ENCODE measurements around the gene NWD2.
A peak's percentile ranks its signal among the peaks of the same experiment; 100 is the strongest.

NWD2 gene

GRCh38 chr4:37450911-37451310, 206.4 kb downstream of the NWD2 start (continued):
- TF ChIP-seq POU6F1 (CRISPR knock-in tag; IDR thresholded peaks at IDR 0.05; ENCODE audit: borderline replicate concordance, low read depth) (no peak), TCF4 (CRISPR knock-in tag; IDR thresholded peaks at IDR 0.05; ENCODE audit: borderline replicate concordance) (no peak), OSR1 (CRISPR knock-in tag; IDR thresholded peaks at IDR 0.05) (no peak), ZNF70 (CRISPR knock-in tag; IDR thresholded peaks at IDR 0.05) (no peak), BACH2 (CRISPR knock-in tag; IDR thresholded peaks at IDR 0.05; ENCODE audit: borderline replicate concordance) (no peak), ISL1 (CRISPR knock-in tag; IDR thresholded peaks at IDR 0.05) (no peak)
- TF ChIP-seq, protein P1, sequence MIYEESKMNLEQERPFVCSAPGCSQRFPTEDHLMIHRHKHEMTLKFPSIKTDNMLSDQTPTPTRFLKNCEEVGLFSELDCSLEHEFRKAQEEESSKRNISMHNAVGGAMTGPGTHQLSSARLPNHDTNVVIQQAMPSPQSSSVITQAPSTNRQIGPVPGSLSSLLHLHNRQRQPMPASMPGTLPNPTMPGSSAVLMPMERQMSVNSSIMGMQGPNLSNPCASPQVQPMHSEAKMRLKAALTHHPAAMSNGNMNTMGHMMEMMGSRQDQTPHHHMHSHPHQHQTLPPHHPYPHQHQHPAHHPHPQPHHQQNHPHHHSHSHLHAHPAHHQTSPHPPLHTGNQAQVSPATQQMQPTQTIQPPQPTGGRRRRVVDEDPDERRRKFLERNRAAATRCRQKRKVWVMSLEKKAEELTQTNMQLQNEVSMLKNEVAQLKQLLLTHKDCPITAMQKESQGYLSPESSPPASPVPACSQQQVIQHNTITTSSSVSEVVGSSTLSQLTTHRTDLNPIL (CRISPR knock-in tag; IDR thresholded peaks at IDR 0.05; ENCODE audit: low read depth), result no peak

DNA sequence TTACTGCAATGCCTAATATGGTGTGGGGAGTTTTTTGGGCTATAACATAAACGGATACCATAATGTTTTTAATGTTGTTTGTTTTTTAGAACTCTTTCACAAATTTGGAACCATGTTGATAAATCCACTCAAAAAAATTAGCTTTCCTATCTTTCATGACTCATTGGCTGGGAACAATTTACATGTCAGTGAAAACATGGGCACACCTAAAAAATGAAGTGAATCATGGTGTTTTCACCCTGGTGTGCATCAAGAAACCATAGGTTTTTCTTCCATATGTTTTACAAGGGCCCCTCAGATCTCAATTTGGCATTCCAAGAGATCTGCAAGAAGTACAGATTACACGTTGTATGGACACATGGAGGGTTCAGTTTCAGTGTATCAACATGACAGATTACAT, 207.1 kb downstream of the NWD2 start:
- no peak for ATAC-seq
- TF ChIP-seq BACH2 (CRISPR knock-in tag; IDR thresholded peaks at IDR 0.05; ENCODE audit: borderline replicate concordance), result no peak
- no peak for TF ChIP-seq CSDC2 (CRISPR knock-in tag; IDR thresholded peaks at IDR 0.05)
- no peak for TF ChIP-seq ZFP30 (CRISPR knock-in tag; IDR thresholded peaks at IDR 0.05)
- TF ChIP-seq OSR1 (CRISPR knock-in tag; IDR thresholded peaks at IDR 0.05), result no peak
- TF ChIP-seq ESRRG (CRISPR knock-in tag; IDR thresholded peaks at IDR 0.05), result no peak
- no peak for TF ChIP-seq ZNF70 (CRISPR knock-in tag; IDR thresholded peaks at IDR 0.05)
- TF ChIP-seq ZC3H10 (CRISPR knock-in tag; IDR thresholded peaks at IDR 0.05), result no peak
- no peak for TF ChIP-seq PPARA (CRISPR knock-in tag; IDR thresholded peaks at IDR 0.05; ENCODE audit: borderline replicate concordance)
- TF ChIP-seq, protein P2, sequence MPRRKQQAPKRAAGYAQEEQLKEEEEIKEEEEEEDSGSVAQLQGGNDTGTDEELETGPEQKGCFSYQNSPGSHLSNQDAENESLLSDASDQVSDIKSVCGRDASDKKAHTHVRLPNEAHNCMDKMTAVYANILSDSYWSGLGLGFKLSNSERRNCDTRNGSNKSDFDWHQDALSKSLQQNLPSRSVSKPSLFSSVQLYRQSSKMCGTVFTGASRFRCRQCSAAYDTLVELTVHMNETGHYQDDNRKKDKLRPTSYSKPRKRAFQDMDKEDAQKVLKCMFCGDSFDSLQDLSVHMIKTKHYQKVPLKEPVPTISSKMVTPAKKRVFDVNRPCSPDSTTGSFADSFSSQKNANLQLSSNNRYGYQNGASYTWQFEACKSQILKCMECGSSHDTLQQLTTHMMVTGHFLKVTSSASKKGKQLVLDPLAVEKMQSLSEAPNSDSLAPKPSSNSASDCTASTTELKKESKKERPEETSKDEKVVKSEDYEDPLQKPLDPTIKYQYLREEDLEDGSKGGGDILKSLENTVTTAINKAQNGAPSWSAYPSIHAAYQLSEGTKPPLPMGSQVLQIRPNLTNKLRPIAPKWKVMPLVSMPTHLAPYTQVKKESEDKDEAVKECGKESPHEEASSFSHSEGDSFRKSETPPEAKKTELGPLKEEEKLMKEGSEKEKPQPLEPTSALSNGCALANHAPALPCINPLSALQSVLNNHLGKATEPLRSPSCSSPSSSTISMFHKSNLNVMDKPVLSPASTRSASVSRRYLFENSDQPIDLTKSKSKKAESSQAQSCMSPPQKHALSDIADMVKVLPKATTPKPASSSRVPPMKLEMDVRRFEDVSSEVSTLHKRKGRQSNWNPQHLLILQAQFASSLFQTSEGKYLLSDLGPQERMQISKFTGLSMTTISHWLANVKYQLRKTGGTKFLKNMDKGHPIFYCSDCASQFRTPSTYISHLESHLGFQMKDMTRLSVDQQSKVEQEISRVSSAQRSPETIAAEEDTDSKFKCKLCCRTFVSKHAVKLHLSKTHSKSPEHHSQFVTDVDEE (CRISPR knock-in tag; IDR thresholded peaks at IDR 0.05), result no peak
- TF ChIP-seq ISL1 (CRISPR knock-in tag; IDR thresholded peaks at IDR 0.05), result no peak
- TF ChIP-seq ZFP3 (CRISPR knock-in tag; IDR thresholded peaks at IDR 0.05), result no peak
- no peak for TF ChIP-seq ARNTL (CRISPR knock-in tag; IDR thresholded peaks at IDR 0.05; ENCODE audit: borderline replicate concordance, low read depth)
- TF ChIP-seq PATZ1 (CRISPR knock-in tag; IDR thresholded peaks at IDR 0.05; ENCODE audit: borderline replicate concordance), result no peak
- no peak for TF ChIP-seq TOX (CRISPR knock-in tag; IDR thresholded peaks at IDR 0.05; ENCODE audit: borderline replicate concordance)
- TF ChIP-seq TCF4 (CRISPR knock-in tag; IDR thresholded peaks at IDR 0.05; ENCODE audit: borderline replicate concordance), result no peak
- TF ChIP-seq ZNF565 (CRISPR knock-in tag; conservative IDR thresholded peaks at IDR 0.05; ENCODE audit: low read depth), result no peak

DNA sequence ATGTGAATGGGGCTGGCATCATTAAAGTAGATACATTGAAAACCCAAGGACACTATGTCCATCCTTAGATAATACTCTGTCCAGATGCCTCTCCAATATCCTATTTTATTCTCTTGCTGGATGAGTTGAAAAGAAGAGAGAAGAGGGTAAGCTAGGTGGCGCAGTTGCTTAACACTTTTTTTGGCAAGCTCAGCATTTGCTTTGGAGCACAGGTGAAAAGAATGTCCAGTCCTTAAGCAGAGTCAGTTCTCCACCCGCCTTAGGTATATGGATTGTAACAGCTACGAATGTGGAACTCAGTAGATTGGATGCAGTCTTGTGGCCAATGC, 208.4 kb downstream of the NWD2 start:
- ATAC-seq, result peak; percentile 87
- TF ChIP-seq RARB (CRISPR knock-in tag; IDR thresholded peaks at IDR 0.05), result no peak
- TF ChIP-seq ZFP30 (CRISPR knock-in tag; IDR thresholded peaks at IDR 0.05), result no peak
- TF ChIP-seq ISL1 (CRISPR knock-in tag; IDR thresholded peaks at IDR 0.05), result no peak
- no peak for TF ChIP-seq ESRRG (CRISPR knock-in tag; IDR thresholded peaks at IDR 0.05)
- TF ChIP-seq BACH2 (CRISPR knock-in tag; IDR thresholded peaks at IDR 0.05; ENCODE audit: borderline replicate concordance), result no peak
- TF ChIP-seq GLIS3 (CRISPR knock-in tag; IDR thresholded peaks at IDR 0.05), result no peak
- TF ChIP-seq SNAI2 (CRISPR knock-in tag; IDR thresholded peaks at IDR 0.05), result no peak

- ATAC-seq, result peak; percentile 93
- TF ChIP-seq OSR1 (CRISPR knock-in tag; IDR thresholded peaks at IDR 0.05) (no peak), GLIS3 (CRISPR knock-in tag; IDR thresholded peaks at IDR 0.05) (no peak), POU6F1 (CRISPR knock-in tag; IDR thresholded peaks at IDR 0.05; ENCODE audit: borderline replicate concordance, low read depth) (no peak), ARNTL (CRISPR knock-in tag; IDR thresholded peaks at IDR 0.05; ENCODE audit: borderline replicate concordance, low read depth) (no peak), ZC3H10 (CRISPR knock-in tag; IDR thresholded peaks at IDR 0.05) (no peak), ZNF565 (CRISPR knock-in tag; conservative IDR thresholded peaks at IDR 0.05; ENCODE audit: low read depth) (no peak), TCF4 (CRISPR knock-in tag; IDR thresholded peaks at IDR 0.05; ENCODE audit: borderline replicate concordance) (no peak), PPARA (CRISPR knock-in tag; IDR thresholded peaks at IDR 0.05; ENCODE audit: borderline replicate concordance) (no peak), RARB (CRISPR knock-in tag; IDR thresholded peaks at IDR 0.05) (no peak), TOX (CRISPR knock-in tag; IDR thresholded peaks at IDR 0.05; ENCODE audit: borderline replicate concordance) (no peak)
- TF ChIP-seq, protein P1 (CRISPR knock-in tag; IDR thresholded peaks at IDR 0.05; ENCODE audit: low read depth), result no peak
Observed at GRCh38 chr4:37453281-37453998, 208.9 kb downstream of the NWD2 start.

All from SK-N-SH treated with all-trans-retinoic acid at 6 μM for 48 hours (cell line).